GM19328 (cell line): ENCODE data around the gene UBAC2.

ENCODE experiments used
- ATAC-seq: cut with Tn5 transposase; IDR thresholded peaks from one replicate; pipeline ENCODE4 v1.9.1; 2021; ENCODE audit warnings: mild to moderate bottlenecking, moderate library complexity; ENCODE audit not compliant: unreplicated experiment

The UBAC2 gene

GRCh38 chr13:99289674-99290337, 89.2 kb downstream of the UBAC2 start:
- ATAC-seq, result no peak

DNA sequence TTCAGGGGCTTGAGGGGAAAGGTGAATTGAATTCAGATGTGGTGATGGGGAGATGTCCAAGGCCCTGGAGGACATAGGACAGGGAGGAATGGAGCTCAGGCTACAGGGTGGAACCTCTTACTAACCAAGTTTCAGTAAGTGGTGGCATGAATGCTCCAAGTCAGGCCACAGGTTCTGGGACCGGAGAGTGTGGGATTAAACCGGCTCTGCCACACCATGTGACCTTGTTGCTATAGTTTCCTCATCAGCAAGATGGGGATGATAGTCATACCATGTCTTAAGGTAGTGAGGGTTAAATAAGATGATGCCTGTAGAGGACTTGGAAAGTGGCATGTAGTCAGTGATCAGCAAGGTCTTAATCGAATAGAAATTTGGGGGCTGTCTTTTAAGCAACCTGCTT, 90.2 kb downstream of the UBAC2 start:
- no peak for ATAC-seq

- ATAC-seq, result no peak
These were observed 92.5 kb downstream of the UBAC2 start for GRCh38 chr13:99293178-99293577.

GRCh38 chr13:99294198-99294597, 93.5 kb downstream of the UBAC2 start:
- ATAC-seq, result no peak

DNA sequence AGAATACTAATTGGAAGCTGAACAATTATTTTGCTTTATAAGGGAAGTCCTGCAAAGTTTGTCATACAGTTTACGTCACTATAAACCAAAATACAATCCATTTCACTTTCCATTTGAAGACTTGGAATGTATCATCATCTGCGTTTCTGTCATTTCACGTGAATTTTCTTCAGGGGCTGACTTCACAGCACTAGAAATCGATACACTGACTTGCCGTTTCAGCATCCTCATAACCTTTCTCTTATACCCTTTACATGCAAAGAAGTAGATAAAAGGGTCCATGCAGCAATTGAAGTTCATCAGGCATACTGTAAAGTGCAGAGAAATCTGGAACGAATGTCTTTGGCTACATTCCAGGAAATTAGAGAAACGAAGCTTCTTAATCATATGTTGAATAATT, 94.3 kb downstream of the UBAC2 start:
- no peak for ATAC-seq

- ATAC-seq, result no peak
These were observed 95.0 kb downstream of the UBAC2 start for GRCh38 chr13:99295488-99296252.

- no peak for ATAC-seq
These were observed 95.7 kb downstream of the UBAC2 start for GRCh38 chr13:99296398-99296797.

- ATAC-seq, result no peak
These were observed 96.7 kb downstream of the UBAC2 start for GRCh38 chr13:99297331-99297730.

- no peak for ATAC-seq
These were observed 97.4 kb downstream of the UBAC2 start for GRCh38 chr13:99298056-99298455.

- ATAC-seq, result no peak
These were observed 98.7 kb downstream of the UBAC2 start for GRCh38 chr13:99299256-99299919.

DNA sequence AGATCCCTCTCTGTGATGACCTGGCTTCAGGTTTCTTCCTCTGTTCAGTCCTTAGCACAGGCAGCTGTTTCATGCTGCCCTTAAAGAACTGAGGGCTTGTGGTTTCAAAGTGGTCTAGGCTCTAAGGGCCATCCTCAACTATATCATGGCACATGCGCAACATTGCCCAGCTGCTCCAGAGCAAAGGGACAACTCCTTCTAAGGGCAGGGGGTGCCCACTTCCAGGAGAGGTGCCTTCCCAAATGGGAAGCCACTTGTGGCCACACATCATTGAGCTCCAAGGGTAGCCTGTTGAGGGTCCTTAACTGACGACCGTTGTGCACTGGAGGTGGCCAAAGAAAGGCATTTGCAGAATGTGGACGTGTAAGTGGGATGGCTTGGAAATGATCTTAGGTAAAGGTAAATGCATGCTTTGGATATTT, 99.3 kb downstream of the UBAC2 start:
- ATAC-seq, result no peak

- no peak for ATAC-seq
These were observed 100.6 kb downstream of the UBAC2 start for GRCh38 chr13:99301056-99301838.

GRCh38 chr13:99301913-99302636, 101.4 kb downstream of the UBAC2 start:
- no peak for ATAC-seq

GRCh38 chr13:99302637-99303505, 102.2 kb downstream of the UBAC2 start:
- no peak for ATAC-seq

- no peak for ATAC-seq
These were observed 103.3 kb downstream of the UBAC2 start for GRCh38 chr13:99303863-99304521.

GRCh38 chr13:99304541-99304940, 103.9 kb downstream of the UBAC2 start:
- ATAC-seq, result no peak

- ATAC-seq, result no peak
These were observed 104.5 kb downstream of the UBAC2 start for GRCh38 chr13:99305158-99305557.

DNA sequence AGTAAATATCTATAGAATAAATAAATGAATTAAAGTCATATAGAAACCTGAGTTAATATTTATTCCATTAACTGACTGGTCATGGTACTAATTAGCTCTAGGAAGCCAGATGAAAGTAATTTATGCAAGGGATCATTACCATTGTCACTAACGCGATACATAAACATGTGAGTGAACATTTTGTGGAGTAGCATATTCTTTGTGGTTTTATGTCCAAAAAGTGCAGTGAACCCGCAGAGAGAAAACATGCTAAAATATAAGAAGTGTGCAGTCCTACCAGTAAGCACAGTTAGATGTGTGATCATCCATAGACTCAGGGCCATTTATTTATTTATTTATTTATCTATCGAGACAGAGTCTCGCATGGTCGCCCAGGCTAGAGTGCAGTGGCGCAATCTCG, 104.9 kb downstream of the UBAC2 start:
- no peak for ATAC-seq

GRCh38 chr13:99307247-99307646, 106.6 kb downstream of the UBAC2 start, which contains the start of gene GPR183:
Gene GPR183 (minus strand): TSS chr13:99307399. CDS start chr13:99296145, 11,254 bp downstream.
- peak; percentile 50 for ATAC-seq
